GM21447 (cell line): ENCODE measurements around the gene LRFN5.

Source experiments
- ATAC-seq: cut with Tn5 transposase; IDR thresholded peaks from one replicate; pipeline ENCODE4 v1.9.1; 2021; ENCODE audit not compliant: unreplicated experiment

Gene LRFN5

DNA sequence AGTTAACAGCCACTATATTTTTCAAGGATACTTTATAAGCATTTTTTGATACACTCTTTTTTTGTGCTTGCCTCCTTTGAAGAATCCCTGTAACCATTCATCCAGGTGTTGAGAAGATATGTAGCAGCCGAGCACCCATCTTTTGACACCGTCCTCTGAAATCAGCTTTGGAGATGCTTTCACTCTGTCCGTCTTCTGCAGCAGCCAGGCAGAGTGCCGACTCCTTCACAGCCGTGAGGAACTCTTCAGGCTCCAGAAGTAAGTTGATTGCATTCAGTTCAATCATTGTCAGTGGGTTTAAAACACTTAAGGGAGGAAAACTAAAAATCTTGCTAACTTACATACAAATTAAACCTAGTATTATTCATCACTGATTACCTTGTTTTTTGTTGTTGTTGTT is 160.1 kb downstream of the LRFN5 start:
- ATAC-seq = no peak

DNA sequence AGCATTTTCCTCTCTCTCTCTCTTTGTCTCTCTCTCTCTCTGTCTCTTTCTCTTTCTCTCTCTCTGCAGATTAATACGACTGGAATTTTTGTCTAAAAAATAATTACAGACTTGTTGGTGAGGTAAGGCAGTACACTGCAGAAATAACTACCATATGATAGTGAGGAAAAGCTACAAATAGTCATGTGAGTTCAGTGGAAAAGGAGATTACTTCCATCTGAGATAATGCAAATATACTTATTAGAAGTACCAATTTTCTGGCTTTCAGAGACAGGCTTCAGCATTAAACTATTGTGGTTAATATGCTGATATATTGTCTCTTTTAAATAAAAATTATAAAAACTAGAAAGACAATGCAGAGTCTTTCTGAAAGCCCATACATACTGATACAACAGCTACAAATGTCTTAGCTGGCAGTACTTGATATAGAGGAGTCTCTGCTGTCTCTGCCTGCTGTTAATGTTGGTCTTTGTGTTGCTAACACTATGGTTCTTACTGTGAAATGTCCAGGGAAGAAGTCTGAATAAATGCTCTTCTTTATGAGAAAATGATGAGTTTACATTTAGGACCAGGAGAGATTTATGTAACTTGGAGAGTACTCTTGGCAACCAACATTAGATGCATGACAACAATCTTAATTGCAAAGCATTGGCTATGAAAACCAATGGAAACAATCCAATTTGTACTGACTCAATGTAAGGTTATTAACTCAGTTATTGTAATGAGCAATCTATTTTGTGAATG is 167.0 kb downstream of the LRFN5 start:
- ATAC-seq = no peak

DNA sequence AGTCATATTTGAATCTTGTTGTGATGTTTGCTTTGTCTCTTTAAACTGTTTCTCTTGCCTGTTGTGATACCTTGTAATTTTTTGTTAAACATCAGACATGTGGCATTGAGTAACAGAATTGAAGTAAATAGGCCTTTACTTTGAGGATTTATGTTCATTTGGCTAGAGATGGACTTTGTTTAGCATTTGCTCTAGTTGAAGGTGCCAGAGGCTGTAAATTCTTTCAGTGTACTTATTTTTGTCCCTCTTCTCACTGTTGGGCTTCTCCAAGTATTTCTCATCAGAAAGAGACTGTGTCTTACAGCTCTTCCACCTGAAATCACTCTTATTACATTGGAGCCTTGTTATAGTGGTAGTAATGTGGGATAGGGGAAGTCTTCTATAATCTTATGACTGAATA is 175.8 kb downstream of the LRFN5 start:
- no peak for ATAC-seq

DNA sequence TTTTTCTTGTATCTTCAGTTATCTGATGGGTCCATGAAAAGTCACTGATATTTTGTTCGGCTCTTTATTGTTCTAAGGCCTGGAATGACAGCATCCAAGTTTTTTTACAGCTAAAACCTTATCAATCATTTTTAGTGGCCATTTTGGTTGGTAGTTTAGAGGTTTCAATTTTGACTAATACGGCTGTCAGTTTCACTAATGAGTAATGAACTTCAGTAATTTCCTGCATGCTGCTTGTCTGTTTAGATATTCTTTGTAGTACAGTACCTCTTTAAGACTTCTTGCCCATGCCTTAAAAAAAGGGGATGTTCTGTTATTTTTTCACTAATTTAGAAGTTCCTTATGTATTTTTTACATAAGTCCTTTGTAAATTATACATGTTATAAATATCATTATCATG is 176.7 kb downstream of the LRFN5 start:
- no peak for ATAC-seq

DNA sequence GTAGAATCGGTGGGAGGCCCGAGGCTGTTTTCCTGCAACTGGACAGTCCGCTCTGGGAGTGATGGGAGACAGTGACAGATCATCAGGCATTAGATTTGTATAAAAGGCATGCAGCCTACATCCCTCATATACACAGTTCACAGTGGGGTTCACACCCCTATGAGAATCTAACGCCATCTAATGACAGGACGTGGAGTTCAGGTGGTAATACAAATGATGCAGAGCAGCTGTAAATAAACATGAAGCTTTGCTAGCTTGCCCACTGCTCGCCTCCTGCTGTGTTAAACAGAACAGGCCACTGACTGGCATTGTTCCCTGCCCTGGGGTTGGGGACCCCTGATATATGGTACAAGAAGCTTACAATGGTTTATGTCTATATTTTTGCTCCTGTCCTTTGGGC is 179.0 kb downstream of the LRFN5 start:
- ATAC-seq = no peak

DNA sequence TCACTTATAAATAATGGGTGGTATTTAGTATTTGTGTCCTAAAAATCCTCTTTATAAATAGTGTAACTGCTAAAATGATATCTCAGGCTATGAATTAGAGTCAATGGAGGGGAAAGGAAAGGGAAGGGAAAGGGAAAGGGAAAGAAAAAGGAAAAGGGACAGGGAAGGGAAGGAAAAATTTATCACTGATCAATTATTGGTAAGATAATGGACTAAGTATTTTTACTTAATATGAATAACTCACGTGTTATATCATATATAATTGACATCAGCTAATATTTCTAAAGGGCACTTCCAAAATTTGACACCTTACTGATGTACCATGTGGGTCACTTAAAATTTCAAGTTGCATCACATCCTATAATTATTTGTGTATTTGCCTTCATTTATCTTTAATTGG is 193.1 kb downstream of the LRFN5 start:
- ATAC-seq = no peak

DNA sequence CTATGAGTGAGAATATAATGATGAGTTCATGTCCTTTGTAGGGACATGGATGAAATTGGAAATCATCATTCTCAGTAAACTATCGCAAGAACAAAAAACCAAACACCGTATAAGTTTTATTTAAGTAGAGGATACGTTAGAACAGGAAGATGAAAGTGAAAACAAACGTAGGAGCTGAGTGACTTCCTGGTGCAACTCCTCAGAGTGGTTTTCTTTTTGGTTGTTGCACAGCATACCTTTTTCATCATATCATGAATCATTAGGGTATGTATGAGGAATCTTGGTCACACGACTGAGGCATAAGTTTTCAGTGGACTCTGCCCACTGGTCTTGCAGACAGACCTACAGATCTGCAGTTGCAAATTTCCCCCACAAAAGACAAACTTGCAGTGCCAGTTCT is 199.0 kb downstream of the LRFN5 start:
- no peak for ATAC-seq

DNA sequence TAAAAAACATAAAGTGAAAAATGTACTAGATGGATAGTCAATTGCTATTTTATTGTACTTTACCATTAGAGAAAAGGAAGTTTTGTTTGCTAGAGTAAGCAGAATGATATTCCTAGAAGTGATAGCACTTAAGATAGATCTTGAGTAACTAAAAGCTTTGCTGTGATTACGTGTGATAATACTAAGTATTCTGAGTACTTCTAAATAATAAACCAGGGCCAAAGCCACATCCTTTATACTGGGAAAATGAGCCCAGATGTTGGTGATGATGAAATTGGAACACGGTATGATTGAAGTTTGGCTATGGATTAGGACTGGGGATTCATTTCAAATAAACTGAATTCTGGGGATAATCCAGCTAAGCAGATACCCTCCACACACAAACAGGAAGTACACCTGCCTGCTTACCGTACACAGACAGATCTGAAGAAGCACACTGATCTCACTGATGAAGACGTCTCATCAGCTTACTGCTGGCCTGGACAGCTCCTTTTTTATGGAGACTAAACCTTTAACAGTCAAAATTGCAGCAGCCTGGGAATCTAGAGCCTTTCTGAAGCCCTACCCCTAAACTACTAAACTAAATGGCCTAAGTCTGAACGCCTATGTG is 199.8 kb downstream of the LRFN5 start:
- no peak for ATAC-seq

DNA sequence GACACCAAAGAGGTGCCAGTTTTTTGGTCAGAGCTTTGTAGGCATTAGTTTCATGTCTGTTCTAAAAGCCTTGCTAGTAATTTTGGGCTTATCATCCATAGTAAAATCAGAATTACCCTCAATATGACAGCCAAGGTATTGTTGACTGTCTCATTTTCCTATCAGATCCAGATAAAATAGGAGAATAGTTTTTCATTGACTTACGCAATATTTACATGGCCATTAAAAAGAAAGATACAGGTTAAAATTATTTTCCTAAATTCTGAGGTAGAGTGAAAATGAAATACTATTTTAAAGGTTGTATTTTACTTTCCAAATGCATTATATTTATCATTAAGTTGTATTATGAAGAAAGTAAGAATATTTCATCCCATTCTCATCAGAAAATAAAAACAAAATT is 203.7 kb downstream of the LRFN5 start:
- no peak for ATAC-seq

DNA sequence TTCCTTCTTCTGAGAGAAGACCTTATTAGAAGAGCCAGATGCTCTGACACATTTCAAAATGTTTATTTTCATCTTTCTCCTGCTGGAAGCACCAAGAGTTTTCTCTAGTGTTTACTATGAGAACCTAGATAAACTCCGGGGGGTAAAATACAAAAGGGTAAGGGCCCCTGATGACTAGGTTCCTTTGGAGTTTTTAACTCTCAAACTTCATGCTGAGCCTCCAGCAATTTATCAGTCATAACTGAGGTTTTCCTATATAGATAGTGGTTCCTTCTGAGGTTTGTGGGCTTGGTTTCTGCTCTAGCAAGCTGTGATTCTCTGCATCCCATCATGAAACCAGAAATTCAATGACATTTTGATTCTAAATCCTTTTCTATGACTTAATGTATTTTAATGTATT is 210.9 kb downstream of the LRFN5 start:
- no peak for ATAC-seq

DNA sequence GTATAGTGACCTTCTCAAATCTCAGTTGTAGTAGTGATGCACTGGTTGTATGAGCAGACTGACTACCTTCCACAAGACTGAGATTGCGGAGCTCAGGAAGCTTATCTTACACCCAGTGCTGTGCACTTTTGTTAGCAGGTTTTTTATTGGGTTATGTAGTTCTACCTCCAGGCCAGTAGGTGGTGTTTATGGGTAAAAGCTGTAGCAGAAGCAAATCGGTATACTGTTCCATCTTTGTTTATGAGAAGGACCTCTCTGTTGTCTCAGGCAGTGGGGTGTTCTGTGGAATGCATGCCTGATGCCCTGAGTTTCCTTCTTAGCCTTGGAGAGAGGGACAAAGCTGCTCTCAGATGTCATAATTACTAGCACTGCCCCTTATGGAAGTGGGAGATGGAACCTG is 217.8 kb downstream of the LRFN5 start:
- ATAC-seq = no peak

DNA sequence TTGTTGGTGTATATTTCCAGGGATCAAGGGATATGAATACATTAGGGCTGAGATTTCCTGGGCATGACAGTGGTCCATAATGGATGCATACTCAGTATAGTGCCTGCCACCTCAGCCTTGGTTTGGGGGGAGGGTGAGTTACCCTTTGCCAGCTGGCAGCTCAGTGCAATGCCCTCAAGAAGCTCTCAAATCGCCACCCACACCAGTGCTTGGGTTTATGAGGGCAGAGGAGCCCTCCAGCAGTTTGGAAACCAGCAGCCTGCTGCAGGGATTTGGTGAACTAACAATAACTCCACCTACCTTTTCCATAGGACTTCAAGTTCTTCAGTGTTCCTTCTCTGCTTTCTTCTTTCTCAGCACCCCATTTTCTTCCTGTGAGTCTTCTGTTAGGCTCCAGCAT is 218.9 kb downstream of the LRFN5 start:
- ATAC-seq = no peak

DNA sequence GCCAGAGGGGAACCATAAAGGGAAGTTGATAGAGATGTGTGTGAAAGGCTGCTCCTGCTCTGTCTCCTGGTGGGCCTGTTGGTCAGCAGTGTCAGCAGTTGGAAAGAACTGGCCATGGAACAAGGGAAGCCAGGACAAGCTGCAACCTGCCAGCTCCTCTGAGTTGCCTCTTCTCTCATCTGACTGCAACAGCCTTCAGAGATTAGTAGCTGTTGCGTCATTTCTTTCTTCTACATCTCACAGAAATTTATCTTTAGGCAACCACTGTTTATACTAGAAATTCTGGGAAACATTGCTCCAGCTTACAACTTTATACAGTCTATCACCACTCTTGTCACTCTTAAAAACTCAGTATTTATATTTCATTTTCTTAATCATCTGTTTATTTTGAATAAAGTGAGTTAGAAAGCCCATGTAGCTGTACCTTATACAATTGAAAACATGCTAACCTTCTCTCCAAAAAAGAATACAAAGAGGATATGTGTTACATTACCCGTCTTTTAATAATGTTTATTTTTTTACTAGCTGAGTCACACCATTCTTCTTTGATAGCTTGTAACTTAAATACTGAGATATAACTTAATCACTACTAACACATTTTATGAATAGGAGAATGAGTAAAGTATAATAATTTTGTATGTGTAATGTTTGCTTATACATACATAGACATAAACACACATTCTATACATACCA is 224.2 kb downstream of the LRFN5 start:
- ATAC-seq = no peak

DNA sequence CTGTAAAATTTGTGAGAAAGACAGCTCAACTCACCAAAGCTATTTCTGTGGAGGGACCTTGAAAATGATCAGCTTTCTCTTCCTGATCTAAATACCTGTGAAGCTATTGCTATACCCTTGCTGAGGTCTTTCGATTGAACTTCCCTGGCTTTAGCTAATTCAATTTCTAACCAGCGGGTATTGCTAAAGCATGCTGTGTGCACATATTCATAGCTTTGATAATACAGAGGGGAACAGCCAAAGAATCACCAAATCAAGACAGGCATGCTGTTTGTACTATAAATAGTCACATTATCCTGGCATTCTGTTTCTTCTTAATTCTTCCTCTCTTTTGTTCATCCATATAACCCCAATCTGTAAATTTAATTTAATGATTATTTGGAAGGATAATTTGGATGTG is 233.0 kb downstream of the LRFN5 start:
- no peak for ATAC-seq

DNA sequence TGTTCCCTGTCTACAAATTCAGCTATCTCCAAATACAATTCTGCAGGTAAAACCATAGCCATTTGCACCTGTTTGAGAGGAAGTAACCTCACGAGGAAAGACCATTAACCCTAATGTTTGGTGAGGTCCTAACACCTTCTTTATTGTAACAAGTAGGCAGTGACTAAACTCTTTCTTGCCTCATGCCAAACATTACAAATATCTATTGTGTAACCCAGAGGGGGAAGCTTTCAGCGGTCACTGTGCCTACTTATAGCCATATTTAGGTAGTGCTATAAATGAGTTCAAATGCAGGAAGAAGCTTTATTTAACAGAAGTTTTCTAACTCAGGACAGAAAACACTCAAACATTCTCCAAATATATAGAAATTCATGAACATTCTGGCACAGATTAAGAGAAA is 252.7 kb downstream of the LRFN5 start:
- no peak for ATAC-seq

DNA sequence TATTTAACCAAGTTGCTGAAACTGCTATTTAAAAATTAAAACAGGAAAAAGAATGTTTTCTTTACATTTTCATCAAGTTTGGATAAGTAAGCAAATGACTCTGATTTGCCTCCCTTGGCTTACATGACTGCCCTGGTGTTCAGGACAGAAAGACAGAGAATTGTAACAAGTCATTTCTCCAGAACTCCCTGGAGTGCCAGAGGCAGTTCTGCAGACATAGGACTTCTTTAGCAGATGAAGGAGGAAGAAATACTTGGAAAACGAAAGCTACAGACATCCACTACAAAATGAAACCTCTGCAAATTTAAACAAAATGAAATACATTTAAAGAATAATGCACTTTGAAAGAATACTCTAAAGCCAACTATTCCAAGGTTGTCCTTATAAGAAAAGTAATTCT is 253.9 kb downstream of the LRFN5 start:
- no peak for ATAC-seq

DNA sequence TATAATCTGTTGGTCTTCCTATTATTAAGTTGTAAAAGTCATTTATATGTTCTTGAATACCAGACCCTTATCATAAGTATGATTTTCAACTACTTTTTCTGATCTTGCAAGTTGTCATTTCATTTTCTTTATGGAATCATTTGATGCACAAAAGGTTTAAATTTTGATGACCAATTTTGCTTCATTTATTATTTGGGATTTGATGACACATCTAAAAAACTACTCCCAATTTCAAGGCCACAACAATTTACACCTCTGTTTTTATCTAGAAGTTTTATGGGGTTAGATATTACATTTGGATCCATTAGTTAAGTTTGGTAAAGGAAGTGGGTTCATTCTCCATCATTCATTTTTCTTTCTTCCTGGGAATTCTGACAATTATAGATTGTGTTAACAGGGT is 259.2 kb downstream of the LRFN5 start:
- ATAC-seq = no peak

DNA sequence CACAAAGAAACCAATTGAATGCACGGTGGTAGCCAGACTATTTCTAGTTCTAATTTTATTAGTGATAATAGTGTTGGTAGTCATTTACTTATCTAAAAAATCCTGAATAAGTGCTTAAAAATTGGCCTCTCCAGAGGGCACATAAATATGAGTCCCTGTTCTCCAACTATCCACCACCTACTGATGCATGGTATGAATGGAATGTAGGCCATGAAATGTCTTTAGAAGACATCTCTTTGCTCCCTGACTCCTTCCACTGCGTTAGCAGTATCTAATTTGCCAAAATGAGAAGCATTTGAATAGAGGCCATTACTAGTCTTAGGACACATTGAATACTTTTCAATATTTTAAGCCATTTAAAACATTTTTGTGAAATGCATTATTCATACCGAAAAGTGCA is 261.7 kb downstream of the LRFN5 start:
- no peak for ATAC-seq

DNA sequence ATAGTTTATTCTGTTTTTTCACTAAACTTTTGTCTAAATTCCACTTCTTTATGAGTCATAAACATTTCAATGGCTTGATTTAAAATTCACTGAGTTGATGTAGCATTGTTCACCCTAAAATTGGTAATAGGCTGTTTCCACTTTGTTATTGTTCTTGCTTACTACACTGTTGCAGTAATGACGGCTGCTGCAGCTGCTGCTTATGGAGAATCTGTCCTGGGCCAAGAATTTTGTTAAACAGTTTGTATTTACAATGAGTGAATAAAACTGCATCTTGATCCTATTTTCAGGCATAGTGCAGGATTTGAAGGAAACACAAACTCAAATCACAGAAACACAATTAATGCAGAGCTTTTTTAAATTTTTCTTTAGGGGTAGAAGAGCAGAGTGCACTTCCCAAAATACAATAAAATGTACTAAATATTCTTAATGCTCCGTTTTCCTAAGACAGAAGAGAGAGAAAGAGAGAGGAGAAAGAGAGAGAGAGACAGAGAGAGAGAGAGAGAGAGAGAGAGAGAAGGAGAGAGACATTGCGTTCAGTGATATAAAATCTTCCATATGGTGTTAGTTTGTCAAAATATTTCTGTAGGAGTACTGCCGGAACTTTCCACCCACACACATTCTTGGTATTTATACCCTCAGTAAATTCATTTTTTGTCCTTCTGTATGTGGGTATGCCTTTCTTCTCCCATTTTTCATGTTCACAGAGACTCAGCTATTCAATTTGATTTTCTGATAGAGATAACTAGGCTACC is 266.4 kb downstream of the LRFN5 start:
- ATAC-seq = no peak

DNA sequence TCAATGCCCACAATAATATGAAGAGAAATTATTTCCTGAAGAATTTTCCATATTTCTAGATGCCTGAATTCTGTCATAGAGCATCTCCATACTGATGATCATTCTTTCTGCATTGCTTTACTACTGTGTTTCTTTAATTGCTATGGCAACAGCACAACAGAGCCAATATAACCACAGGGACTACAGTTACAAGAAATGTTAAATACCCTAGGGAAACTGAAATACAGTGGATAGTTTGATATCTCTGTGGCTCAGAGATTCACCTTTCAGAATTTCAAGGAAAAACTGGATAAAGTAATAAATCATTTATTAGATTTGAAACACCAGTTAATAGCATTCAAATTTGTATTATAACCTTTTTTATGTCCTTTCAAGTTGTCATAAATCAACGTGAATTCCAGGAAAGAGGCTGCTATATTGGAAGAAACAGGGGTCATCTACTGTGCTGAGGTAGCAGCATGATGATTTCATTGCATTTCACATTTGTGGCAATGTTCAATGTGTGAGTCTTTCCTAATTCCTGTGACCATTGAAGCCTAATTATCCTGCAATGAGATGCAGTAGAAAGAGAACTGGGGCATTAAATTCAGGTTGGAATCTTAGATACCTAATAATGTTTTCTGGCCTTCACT is 267.1 kb downstream of the LRFN5 start:
- no peak for ATAC-seq

DNA sequence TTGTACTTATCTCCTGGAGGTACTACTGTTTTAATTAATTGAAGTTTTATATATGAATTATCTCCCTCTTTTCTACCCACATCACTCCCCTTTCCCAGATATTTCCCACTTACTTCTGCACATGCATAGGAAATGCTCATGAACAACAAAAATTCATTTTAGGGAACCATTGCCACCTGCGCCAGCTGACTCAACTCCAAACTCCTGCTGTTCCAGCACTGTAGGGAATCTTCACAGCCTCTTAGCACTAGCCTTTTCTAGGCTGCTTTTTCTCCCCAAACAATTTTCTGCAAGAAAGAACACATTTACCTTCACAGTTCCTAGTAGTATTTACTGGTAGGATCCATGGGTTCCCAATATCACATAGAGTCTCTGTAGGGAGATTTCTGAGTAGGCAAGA is 268.4 kb downstream of the LRFN5 start:
- ATAC-seq = no peak
